ENCODE results near the gene MYCN.

The MYCN gene

DNA sequence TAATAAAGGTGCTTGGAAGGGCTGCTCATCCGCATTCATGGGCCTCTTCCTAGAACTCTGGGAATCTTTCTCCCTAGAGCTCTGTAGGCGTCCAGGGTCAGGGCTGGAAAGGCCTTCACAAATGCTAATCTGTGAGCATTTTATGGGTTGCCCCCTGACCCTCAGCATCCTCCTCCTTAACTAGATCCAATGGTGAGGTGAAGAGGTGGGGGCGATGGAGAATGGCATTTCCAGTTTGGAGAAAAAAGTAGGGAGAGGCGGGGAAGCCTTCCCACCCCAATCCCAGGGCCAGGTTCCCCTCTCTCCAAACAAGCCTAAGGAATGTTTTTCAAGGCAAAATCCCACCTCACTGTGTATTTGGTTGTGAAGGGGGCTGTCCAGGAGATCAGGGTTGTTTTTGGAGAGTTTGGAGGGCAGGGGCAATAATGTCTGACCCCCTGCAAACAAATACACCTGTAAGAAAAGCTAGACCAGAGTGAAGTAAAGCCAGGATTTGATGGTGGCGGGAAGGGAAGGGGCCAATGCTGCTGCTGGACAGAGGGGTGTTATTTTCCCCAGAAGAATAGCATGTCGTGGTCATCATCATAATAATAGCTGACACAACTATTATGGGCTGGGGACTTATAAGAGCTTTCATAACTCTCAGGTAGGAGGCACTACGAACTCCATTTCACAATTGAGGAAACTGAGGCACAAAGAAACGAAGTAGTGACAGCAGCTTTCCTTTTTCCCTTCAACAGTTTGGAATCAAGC is 1.4 kb upstream of the MYCN start:
- no peak for DNase-seq (ENCODE audit: extremely low spot score)
- ChIA-PET POLR2A (interaction anchor here (1.1 kb wide), 1 partner anchor 155 kb away, joined by 4 read pairs; no protein-coding TSS in a partner anchor), CTCF (interaction anchor here (0.7 to 1.5 kb wide), 12 partner anchors 8 to 818 kb away, joined by 3 to 13 read pairs (median 4); no protein-coding TSS in a partner anchor)
- TF ChIP-seq SP1 (IDR thresholded peaks at IDR 0.05) (no peak), CTBP1 (IDR thresholded peaks at IDR 0.05; ENCODE audit: borderline replicate concordance) (no peak), HDGF (IDR thresholded peaks at IDR 0.05; ENCODE audit: borderline replicate concordance) (no peak), ARNT (IDR thresholded peaks at IDR 0.05) (no peak), LEF1 (IDR thresholded peaks at IDR 0.05; ENCODE audit: borderline replicate concordance) (no peak), ZNF384 (IDR thresholded peaks at IDR 0.05) (no peak), FOXK2 (IDR thresholded peaks at IDR 0.05) (no peak), FOXA1 (IDR thresholded peaks at IDR 0.05) (no peak), ELF4 (IDR thresholded peaks at IDR 0.05) (no peak), FOXM1 (IDR thresholded peaks at IDR 0.05; ENCODE audit: borderline replicate concordance) (no peak), SUZ12 (IDR thresholded peaks at IDR 0.05) (no peak), NFRKB (IDR thresholded peaks at IDR 0.05) (no peak), TARDBP (IDR thresholded peaks at IDR 0.05) (no peak), BHLHE40 (IDR thresholded peaks at IDR 0.05; ENCODE audit: borderline replicate concordance) (no peak), L3MBTL2 (conservative IDR thresholded peaks at IDR 0.05) (no peak)
- TF ChIP-seq, protein P1, sequence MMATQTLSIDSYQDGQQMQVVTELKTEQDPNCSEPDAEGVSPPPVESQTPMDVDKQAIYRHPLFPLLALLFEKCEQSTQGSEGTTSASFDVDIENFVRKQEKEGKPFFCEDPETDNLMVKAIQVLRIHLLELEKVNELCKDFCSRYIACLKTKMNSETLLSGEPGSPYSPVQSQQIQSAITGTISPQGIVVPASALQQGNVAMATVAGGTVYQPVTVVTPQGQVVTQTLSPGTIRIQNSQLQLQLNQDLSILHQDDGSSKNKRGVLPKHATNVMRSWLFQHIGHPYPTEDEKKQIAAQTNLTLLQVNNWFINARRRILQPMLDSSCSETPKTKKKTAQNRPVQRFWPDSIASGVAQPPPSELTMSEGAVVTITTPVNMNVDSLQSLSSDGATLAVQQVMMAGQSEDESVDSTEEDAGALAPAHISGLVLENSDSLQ (IDR thresholded peaks at IDR 0.05), result no peak

DNA sequence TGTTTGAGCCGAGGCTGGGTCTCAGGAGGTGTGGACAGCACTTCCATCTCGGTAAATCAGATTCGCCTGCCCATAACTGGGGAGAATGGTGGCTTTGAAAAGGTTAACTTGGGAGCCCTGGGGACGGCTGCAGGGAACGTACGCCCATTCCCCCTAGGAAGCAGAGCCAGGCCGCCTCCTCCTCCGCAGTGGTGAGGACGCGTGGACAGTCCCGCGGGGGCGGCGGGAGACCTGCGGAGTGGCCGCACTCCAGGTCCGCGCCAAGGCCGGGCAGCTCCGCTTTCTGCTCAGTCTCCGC is 845 bp upstream of the MYCN start:
- TF ChIP-seq SUZ12 (IDR thresholded peaks at IDR 0.05), result no peak
- TF ChIP-seq, protein P1 (IDR thresholded peaks at IDR 0.05), result no peak
- no peak for TF ChIP-seq SP1 (IDR thresholded peaks at IDR 0.05)
- TF ChIP-seq ELF4 (IDR thresholded peaks at IDR 0.05), result no peak
- no peak for TF ChIP-seq L3MBTL2 (conservative IDR thresholded peaks at IDR 0.05)
- TF ChIP-seq LEF1 (IDR thresholded peaks at IDR 0.05; ENCODE audit: borderline replicate concordance), result no peak
- no peak for TF ChIP-seq FOXM1 (IDR thresholded peaks at IDR 0.05; ENCODE audit: borderline replicate concordance)
- TF ChIP-seq FOXK2 (IDR thresholded peaks at IDR 0.05), result no peak
- peak; percentile 67 for DNase-seq (ENCODE audit: extremely low spot score)
- CTCF ChIA-PET, result interaction anchor here (0.6 to 1.5 kb wide), 14 partner anchors 9 to 818 kb away, joined by 3 to 13 read pairs (median 3); no protein-coding TSS in a partner anchor
- POLR2A ChIA-PET, result interaction anchor here (1.1 kb wide), 1 partner anchor 155 kb away, joined by 4 read pairs; no protein-coding TSS in a partner anchor

DNA sequence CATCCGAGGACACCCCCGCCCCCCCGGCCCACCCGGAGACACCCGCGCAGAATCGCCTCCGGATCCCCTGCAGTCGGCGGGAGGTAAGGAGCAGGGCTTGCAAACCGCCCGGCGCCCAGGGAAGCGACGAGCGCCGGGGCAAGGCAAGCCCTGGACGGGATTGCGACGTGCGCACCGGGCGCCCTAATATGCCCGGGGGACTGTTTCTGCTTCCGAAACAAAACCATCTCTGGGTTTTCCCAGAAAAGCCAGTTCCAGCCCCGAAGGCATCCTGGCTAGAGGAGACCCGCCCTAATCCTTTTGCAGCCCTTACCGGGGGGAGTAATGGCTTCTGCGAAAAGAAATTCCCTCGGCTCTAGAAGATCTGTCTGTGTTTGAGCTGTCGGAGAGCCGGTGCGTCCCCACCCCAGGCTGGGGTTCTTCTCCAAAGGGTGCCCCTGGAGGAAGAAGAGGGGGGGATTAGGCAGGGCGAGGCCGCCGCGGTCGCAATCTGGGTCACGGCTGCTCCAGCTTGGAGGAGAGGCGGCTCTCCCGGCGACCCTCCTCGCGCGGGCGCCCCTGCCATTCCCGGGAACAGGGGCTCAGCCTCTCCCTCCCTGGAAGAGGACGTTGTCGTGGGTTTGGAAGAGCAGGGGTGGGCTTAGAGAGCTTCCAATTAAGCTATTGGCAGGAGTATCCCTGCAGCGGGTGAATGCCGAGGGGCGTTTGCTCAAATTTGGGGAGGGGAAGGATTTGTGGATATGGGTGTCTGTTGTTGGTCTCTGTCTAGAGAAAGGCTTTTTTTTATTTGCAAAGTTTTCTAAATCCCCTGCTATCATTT is 521 bp downstream of the MYCN start:
- ChIA-PET CTCF (interaction anchor here (0.5 to 1.5 kb wide), 5 partner anchors 304 to 816 kb away, joined by 3 to 8 read pairs (median 4); no protein-coding TSS in a partner anchor), POLR2A (no interaction called here)
- TF ChIP-seq BHLHE40 (IDR thresholded peaks at IDR 0.05; ENCODE audit: borderline replicate concordance) (no peak), NFRKB (IDR thresholded peaks at IDR 0.05) (no peak), CTBP1 (IDR thresholded peaks at IDR 0.05; ENCODE audit: borderline replicate concordance) (no peak), FOXK2 (IDR thresholded peaks at IDR 0.05) (no peak), FOXA1 (IDR thresholded peaks at IDR 0.05) (no peak), HDGF (IDR thresholded peaks at IDR 0.05; ENCODE audit: borderline replicate concordance) (no peak), FOXM1 (IDR thresholded peaks at IDR 0.05; ENCODE audit: borderline replicate concordance) (no peak), SP1 (IDR thresholded peaks at IDR 0.05) (no peak), ZNF384 (IDR thresholded peaks at IDR 0.05) (no peak), L3MBTL2 (conservative IDR thresholded peaks at IDR 0.05) (no peak), ARNT (IDR thresholded peaks at IDR 0.05) (no peak), TARDBP (IDR thresholded peaks at IDR 0.05) (no peak), SUZ12 (IDR thresholded peaks at IDR 0.05) (no peak), ELF4 (IDR thresholded peaks at IDR 0.05) (no peak)
- TF ChIP-seq, protein P1 (IDR thresholded peaks at IDR 0.05), result no peak
- DNase-seq (ENCODE audit: extremely low spot score), result peak; percentile 28

DNA sequence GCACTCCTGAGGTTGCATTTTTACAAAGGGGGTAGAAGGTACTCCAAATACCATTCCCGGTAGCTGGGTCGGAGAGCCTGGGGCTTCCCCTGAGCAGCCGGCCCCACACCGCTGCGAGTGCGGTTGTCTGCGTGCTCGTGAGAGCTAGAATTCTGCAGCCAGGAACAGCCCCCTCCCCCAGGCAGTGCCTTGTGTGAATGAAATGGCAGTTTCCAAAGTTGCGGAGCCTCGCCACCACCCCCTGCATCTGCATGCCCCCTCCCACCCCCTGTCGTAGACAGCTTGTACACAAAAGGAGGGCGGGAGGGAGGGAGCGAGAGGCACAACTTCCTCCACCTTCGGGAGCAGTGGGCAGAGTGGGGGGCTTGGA is 1.1 kb downstream of the MYCN start:
- POLR2A ChIA-PET, result no interaction called here
- peak; percentile 22 for DNase-seq (ENCODE audit: extremely low spot score)
- CTCF ChIA-PET, result interaction anchor here (0.5 to 0.8 kb wide), 2 partner anchors 341 to 717 kb away, joined by 3 to 5 read pairs; no protein-coding TSS in a partner anchor
- TF ChIP-seq ELF4 (IDR thresholded peaks at IDR 0.05) (no peak), SP1 (IDR thresholded peaks at IDR 0.05) (no peak), ARNT (IDR thresholded peaks at IDR 0.05) (no peak), FOXM1 (IDR thresholded peaks at IDR 0.05; ENCODE audit: borderline replicate concordance) (no peak), HDGF (IDR thresholded peaks at IDR 0.05; ENCODE audit: borderline replicate concordance) (no peak), NFRKB (IDR thresholded peaks at IDR 0.05) (no peak), LEF1 (IDR thresholded peaks at IDR 0.05; ENCODE audit: borderline replicate concordance) (no peak), TARDBP (IDR thresholded peaks at IDR 0.05) (no peak), L3MBTL2 (conservative IDR thresholded peaks at IDR 0.05) (no peak), ZNF384 (IDR thresholded peaks at IDR 0.05) (no peak), FOXK2 (IDR thresholded peaks at IDR 0.05) (no peak), FOXA1 (IDR thresholded peaks at IDR 0.05) (no peak), CTBP1 (IDR thresholded peaks at IDR 0.05; ENCODE audit: borderline replicate concordance) (no peak), BHLHE40 (IDR thresholded peaks at IDR 0.05; ENCODE audit: borderline replicate concordance) (no peak), SUZ12 (IDR thresholded peaks at IDR 0.05) (no peak)
- TF ChIP-seq, protein P1 (IDR thresholded peaks at IDR 0.05), result no peak
